Progenitor cell of endocrine pancreas (in vitro differentiated cells): Measurements from ENCODE around the gene TMEM87A. TPM values are rescaled to one million over a fixed set of nuclear protein-coding genes. Genes with fewer than 3 reads are reported as not detected.

Source experiments
- DNase-seq: peaks from one replicate; pipeline ENCODE4 v3.0.0; 2021; ENCODE audit warnings: low spot score; ENCODE audit not compliant: unreplicated experiment
- H3K27ac Mint-ChIP-seq: 2 replicates; pipeline ENCODE4 v1.8.0; 2021; ENCODE audit warnings: mild to moderate bottlenecking, moderate library complexity, mixed read lengths
- H3K27me3 Mint-ChIP-seq: 2 replicates; pipeline ENCODE4 v1.8.0; 2021; ENCODE audit warnings: mixed read lengths
- H3K36me3 Mint-ChIP-seq: 2 replicates; pipeline ENCODE4 v1.8.0; 2022; ENCODE audit warnings: mixed read lengths; ENCODE audit not compliant: insufficient read depth
- H3K4me1 Mint-ChIP-seq: 2 replicates; pipeline ENCODE4 v1.8.0; 2021; ENCODE audit warnings: low read depth, mixed read lengths
- H3K4me3 Mint-ChIP-seq: 2 replicates; pipeline ENCODE4 v1.8.0; 2021; ENCODE audit warnings: low read depth, mild to moderate bottlenecking, moderate library complexity, mixed read lengths
- H3K9me3 Mint-ChIP-seq: 2 replicates; pipeline ENCODE4 v1.8.0; 2021; ENCODE audit warnings: low read depth, mixed read lengths
- microRNA-seq: library from miRNA; unstranded; fragments of <30 nt; microRNA quantifications from one replicate; pipeline ENCODE4 v1.1.0, GENCODE V29; 2020; ENCODE audit warnings: borderline number of aligned reads; ENCODE audit not compliant: unreplicated experiment
- total RNA-seq: library from RNA; stranded (reverse); gene quantifications from 2 replicates; pipeline ENCODE4 v1.2.1, GENCODE V29; 2021
- TF ChIP-seq, protein P1 (sequence below): fragments of 200-600 bp; sonication (generic); IDR thresholded peaks from one replicate; pipeline ENCODE4 v1.5.0; 2021; ENCODE audit warnings: antibody characterized with exemption, mild to moderate bottlenecking; ENCODE audit not compliant: unreplicated experiment

Gene TMEM87A
- total RNA-seq, 1 donor from 2014 or later = 48.5 TPM

- H3K9me3 Mint-ChIP-seq = no peaks in the 10 kb centered on the region
- H3K4me1 Mint-ChIP-seq = no peaks in the 10 kb centered on the region
- H3K36me3 Mint-ChIP-seq = peaks cover 28% of the 10 kb centered on the region
- no peak overlapping the region for H3K27ac Mint-ChIP-seq
- no peak overlapping the region for H3K4me3 Mint-ChIP-seq
- no peaks in the 10 kb centered on the region for H3K27me3 Mint-ChIP-seq
- DNase-seq = no peak
- TF ChIP-seq, protein P1, sequence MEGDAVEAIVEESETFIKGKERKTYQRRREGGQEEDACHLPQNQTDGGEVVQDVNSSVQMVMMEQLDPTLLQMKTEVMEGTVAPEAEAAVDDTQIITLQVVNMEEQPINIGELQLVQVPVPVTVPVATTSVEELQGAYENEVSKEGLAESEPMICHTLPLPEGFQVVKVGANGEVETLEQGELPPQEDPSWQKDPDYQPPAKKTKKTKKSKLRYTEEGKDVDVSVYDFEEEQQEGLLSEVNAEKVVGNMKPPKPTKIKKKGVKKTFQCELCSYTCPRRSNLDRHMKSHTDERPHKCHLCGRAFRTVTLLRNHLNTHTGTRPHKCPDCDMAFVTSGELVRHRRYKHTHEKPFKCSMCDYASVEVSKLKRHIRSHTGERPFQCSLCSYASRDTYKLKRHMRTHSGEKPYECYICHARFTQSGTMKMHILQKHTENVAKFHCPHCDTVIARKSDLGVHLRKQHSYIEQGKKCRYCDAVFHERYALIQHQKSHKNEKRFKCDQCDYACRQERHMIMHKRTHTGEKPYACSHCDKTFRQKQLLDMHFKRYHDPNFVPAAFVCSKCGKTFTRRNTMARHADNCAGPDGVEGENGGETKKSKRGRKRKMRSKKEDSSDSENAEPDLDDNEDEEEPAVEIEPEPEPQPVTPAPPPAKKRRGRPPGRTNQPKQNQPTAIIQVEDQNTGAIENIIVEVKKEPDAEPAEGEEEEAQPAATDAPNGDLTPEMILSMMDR = no peak
These were observed 106.8 kb downstream of the TMEM87A start for GRCh38 chr15:42166225-42166940.

GRCh38 chr15:42165106-42165505, 108.1 kb downstream of the TMEM87A start:
- Mint-ChIP-seq H3K27me3 (no peaks in the 10 kb centered on the region), H3K4me1 (no peaks in the 10 kb centered on the region), H3K36me3 (peaks cover 28% of the 10 kb centered on the region), H3K27ac (no peak overlapping the region), H3K4me3 (no peak overlapping the region), H3K9me3 (no peaks in the 10 kb centered on the region)
- TF ChIP-seq, protein P1 = no peak
- DNase-seq = no peak

DNA sequence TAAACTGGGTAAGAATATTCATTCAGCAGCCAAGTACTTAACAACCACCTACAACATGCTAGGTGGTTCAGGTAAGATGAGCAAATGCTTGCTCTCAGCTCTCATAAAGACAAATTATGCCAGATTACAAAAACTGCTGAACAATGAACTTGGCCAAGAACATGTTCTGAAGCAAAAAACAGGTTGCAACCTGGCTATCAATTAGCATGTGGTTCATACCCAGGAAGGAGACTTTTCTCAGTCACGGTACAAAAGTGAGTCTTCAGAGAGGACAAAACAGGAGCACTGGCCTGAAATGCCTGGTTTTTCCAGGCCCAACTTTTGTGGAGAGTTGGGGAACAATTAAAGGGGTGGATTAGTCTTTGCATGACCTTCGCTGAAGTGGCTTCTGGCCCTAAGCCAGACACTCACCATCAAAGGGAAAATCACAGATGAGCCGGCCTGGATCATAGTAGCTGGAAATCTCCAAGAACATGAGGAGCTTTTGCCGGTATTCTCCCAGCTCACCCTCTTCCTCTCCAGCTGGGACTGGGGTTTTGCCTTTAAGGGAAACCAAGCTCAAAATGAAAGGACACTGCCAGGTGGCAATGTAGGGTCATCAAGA, 109.2 kb downstream of the TMEM87A start:
- H3K36me3 Mint-ChIP-seq = peaks cover 27% of the 10 kb centered on the region
- H3K4me1 Mint-ChIP-seq = no peaks in the 10 kb centered on the region
- no peak overlapping the region for H3K4me3 Mint-ChIP-seq
- TF ChIP-seq, protein P1 = no peak
- DNase-seq = no peak
- no peaks in the 10 kb centered on the region for H3K9me3 Mint-ChIP-seq
- H3K27ac Mint-ChIP-seq = no peak overlapping the region
- H3K27me3 Mint-ChIP-seq = no peaks in the 10 kb centered on the region

DNA sequence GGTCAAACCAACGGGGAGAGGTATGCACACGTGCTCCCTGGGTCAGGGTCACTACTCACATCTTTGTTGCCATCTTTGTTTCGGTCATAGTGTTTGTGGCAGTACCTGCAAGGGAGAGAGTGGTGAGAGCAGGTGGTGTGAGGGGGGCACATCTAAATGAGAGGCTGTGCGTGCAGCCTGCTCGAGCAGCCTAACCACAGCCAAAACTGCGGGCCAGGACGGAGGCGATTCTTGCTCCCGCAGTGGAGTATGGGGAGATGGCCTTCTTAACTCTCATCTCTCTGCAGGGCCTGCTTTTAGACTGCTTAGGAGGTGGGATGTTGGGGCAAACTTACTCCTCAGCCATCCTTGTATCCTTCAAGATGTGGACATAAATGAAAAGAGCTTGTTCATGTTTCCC, 109.9 kb downstream of the TMEM87A start:
- Mint-ChIP-seq H3K27ac (no peak overlapping the region), H3K9me3 (no peaks in the 10 kb centered on the region), H3K4me1 (no peaks in the 10 kb centered on the region), H3K36me3 (peaks cover 27% of the 10 kb centered on the region), H3K4me3 (no peak overlapping the region), H3K27me3 (no peaks in the 10 kb centered on the region)
- TF ChIP-seq, protein P1 = no peak
- DNase-seq = no peak

Small RNA genes within 50 kb of the gene (microRNA-seq; reads per million reads assigned to microRNA genes)
- gene MIR627 = 77.0 reads per million, percentile 52 among the genes with 10 or more reads in this experiment

Other genes with a start within 250 kb of the TMEM87A start
- gene PLA2G4D, start 178.9 kb downstream of the TMEM87A start, total RNA-seq = not detected in 2 replicates
- 0.60 and 0.87 TPM in 2 replicates for gene PLA2G4F, start 116.8 kb downstream of the TMEM87A start, total RNA-seq
- gene VPS39, start 65.1 kb downstream of the TMEM87A start, total RNA-seq = 85.4 and 88.9 TPM in 2 replicates
- gene GANC, start 232 bp downstream of the TMEM87A start, total RNA-seq = 19.5 and 20.6 TPM in 2 replicates
- gene CAPN3, start 86.1 kb upstream of the TMEM87A start, total RNA-seq = 2.9 and 3.7 TPM in 2 replicates
- gene ZNF106, start 217.7 kb upstream of the TMEM87A start, total RNA-seq = 47.5 and 52.4 TPM in 2 replicates
- gene SNAP23, start 222.2 kb upstream of the TMEM87A start, total RNA-seq = 57.4 and 67.4 TPM in 2 replicates